Lung (tissue), 12 donors: ENCODE measurements around the gene HSF5. TPM values are rescaled to one million over a fixed set of nuclear protein-coding genes. Genes with fewer than 3 reads are reported as not detected.

Source experiments
- ATAC-seq: fragments of 200-7000 bp; cut with Tn5 transposase; one replicate; pipeline ENCODE4 v1.9.1; 2020; ENCODE audit warnings: moderate number of reproducible peaks; ENCODE audit not compliant: insufficient read depth, low FRiP score
- DNase-seq, 3 donors: peaks; one replicate each; pipeline ENCODE4 v3.0.0-alpha.2; 2013 to 2017
- H3K27ac ChIP-seq, 2 donors: one replicate each; pipeline ENCODE4 v1.5.1; 2013; ENCODE audit warnings: mild to moderate bottlenecking in 2 of 2, moderate library complexity in 2 of 2, control low read depth in 1 of 2, inconsistent platforms in 1 of 2, low read depth in 1 of 2, low read length in 1 of 2
- H3K27me3 ChIP-seq, 3 donors: one replicate each; pipeline ENCODE4 v1.5.1; 2013; ENCODE audit warnings: low read length in 2 of 3; ENCODE audit not compliant: control insufficient read depth in 3 of 3, insufficient read depth in 3 of 3
- H3K36me3 ChIP-seq, 4 donors: one replicate each; pipeline ENCODE4 v1.5.1; 2013; ENCODE audit warnings: low read length in 4 of 4, mild to moderate bottlenecking in 1 of 4, moderate library complexity in 1 of 4; ENCODE audit not compliant: control insufficient read depth in 4 of 4, insufficient read depth in 4 of 4
- H3K4me1 ChIP-seq, 5 donors: one replicate each; pipeline ENCODE4 v1.5.1; 2013; ENCODE audit warnings: low read length in 5 of 5, mild to moderate bottlenecking in 2 of 5, moderate library complexity in 1 of 5; ENCODE audit not compliant: control insufficient read depth in 5 of 5, insufficient read depth in 5 of 5
- H3K4me3 ChIP-seq: one replicate; pipeline ENCODE4 v1.5.1; 2013; ENCODE audit warnings: mild to moderate bottlenecking, control low read depth, moderate library complexity
- H3K9ac ChIP-seq, 2 donors: one replicate each; pipeline ENCODE4 v1.5.1; 2013; ENCODE audit warnings: low read length in 2 of 2, control low read depth in 1 of 2; ENCODE audit not compliant: insufficient read depth in 1 of 2
- H3K9me3 ChIP-seq, 4 donors: one replicate each; pipeline ENCODE4 v1.5.1; 2013; ENCODE audit warnings: low read length in 3 of 4, mild to moderate bottlenecking in 1 of 4, moderate library complexity in 1 of 4; ENCODE audit not compliant: control insufficient read depth in 4 of 4, insufficient read depth in 3 of 4
- WGBS, 2 donors: extraction: QIAGEN DNeasy Blood & Tissue Kit; methylation state at CpG; one replicate each; pipeline ENCODE4 v1.1.7; 2013; 5-methylcytosine and 5-hydroxymethylcytosine counted together
- polyA plus RNA-seq, 2 donors: library from polyadenylated mRNA; stranded (reverse); fragments of 200-250 nt; gene quantifications; one replicate each; pipeline ENCODE4 v1.2.1, GENCODE V29; 2013
- total RNA-seq, 2 donors: library from RNA; depleted of rRNA in 1 of 2; stranded (reverse); fragments of >200 nt in 1 of 2; gene quantifications; one replicate each; pipeline ENCODE4 v1.2.1, GENCODE V29; 2014 to 2021
- TF ChIP-seq, protein P1 (sequence below): IDR thresholded peaks from 2 replicates; pipeline ENCODE4 v1.5.1; 2012; ENCODE audit warnings: mild to moderate bottlenecking; ENCODE audit errors: control extremely low read depth, extremely low read depth
- donor health status: control.
- donor health status: control.
- donor health status: Bipolar disorder and iron deficiency.
- donor health status: healthy.
- donor health status: DM: yes; HTN: yes; CAD: no.

The HSF5 gene
- total and polyA plus RNA-seq, 4 donors, result 0.02 to 0.17 (median 0.08) TPM

DNA sequence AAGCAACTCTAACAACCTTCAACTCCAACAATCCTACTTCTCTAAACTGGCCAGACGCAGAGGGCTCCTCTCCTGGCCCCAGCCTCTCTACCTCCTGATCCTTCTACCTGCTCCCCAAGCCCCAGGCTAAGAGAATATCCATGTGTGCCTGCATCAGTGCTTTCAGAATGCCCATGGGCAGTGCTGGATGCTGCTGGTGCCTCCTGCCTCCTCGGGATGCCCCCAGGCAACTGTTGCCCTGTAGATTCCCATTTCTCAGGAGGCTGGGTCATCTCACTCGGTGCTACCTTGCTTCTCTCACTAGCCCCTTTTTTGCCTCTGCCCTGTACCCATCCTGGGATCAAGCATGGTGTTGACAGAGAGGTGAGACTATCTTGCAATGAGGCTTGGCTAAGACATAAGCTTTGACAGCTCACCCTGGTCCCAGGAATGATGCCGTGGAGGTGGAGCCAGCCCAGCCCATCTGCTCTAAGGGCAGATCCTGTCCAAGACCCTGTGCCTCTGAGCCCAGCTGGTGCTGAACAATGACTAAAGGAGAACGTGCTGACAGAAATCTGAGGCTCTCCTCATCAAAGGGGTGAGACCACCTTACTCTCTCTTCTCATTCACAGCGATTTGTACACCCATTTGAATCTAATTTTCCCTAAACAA, 116.8 kb downstream of the HSF5 start:
- Histone ChIP-seq H3K27ac (no peak overlapping the region), H3K27me3 (no peaks in the 10 kb centered on the region), H3K4me3 (no peak overlapping the region), H3K36me3 (peaks cover 0 to 2% (median 0%) of the 10 kb centered on the region in 4 donors), H3K4me1 (peaks cover 0 to 4% (median 0%) of the 10 kb centered on the region in 5 donors), H3K9me3 (no peaks in the 10 kb centered on the region), H3K9ac (no peak overlapping the region)
- TF ChIP-seq, protein P1, sequence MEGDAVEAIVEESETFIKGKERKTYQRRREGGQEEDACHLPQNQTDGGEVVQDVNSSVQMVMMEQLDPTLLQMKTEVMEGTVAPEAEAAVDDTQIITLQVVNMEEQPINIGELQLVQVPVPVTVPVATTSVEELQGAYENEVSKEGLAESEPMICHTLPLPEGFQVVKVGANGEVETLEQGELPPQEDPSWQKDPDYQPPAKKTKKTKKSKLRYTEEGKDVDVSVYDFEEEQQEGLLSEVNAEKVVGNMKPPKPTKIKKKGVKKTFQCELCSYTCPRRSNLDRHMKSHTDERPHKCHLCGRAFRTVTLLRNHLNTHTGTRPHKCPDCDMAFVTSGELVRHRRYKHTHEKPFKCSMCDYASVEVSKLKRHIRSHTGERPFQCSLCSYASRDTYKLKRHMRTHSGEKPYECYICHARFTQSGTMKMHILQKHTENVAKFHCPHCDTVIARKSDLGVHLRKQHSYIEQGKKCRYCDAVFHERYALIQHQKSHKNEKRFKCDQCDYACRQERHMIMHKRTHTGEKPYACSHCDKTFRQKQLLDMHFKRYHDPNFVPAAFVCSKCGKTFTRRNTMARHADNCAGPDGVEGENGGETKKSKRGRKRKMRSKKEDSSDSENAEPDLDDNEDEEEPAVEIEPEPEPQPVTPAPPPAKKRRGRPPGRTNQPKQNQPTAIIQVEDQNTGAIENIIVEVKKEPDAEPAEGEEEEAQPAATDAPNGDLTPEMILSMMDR, result no peak
- ATAC-seq, result no peak
- 83% methylated on average over 6 of the region's 6 CpGs for WGBS, 2 donors
- DNase-seq, result no peak

DNA sequence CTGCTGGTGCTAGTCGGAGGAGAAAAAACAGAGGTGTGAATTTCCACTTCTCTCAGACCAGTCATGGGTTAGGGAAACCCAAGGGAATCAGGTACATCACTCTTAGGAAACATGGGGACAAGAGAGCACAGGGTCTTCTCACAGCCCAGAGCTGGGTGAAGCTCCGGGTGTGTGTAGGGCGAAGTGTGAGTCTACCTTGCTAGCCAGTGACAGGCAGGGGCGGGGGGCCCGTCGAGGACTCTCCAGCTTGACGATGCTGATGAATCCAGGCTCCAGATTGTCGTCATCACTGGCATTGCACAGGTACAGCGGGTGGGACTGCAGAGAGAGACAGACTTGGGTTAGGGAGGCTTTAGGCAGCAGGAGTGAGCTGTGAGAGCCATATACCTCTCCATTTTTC, 117.5 kb downstream of the HSF5 start:
- Histone ChIP-seq H3K36me3 (peaks cover 0 to 2% (median 0%) of the 10 kb centered on the region in 4 donors), H3K4me1 (no peaks in the 10 kb centered on the region), H3K4me3 (no peak overlapping the region), H3K9ac (no peak overlapping the region), H3K9me3 (no peaks in the 10 kb centered on the region), H3K27ac (no peak overlapping the region), H3K27me3 (no peaks in the 10 kb centered on the region)
- 89% methylated on average over 9 of the region's 9 CpGs for WGBS, 2 donors
- no peak for DNase-seq
- ATAC-seq, result no peak
- TF ChIP-seq, protein P1, result no peak

DNA sequence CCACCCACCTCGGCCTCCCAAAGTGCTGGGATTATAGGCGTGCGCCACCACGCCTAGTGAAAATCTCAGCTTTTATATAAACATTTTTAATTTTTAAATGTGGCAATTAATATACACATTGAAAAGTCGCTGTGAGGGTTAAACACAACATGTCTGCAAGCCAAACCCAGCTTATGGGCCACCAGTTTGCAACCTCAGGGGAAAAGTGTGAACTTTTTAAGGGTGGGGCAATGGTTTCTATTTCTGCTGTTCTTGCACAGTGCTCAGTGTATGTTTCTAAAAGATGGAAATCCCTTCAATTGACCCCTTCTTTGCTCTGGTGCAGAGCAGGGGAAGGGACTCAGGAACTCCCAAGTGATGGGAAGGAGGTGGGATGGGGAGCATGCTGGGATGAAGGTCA, 117.9 kb downstream of the HSF5 start:
- Histone ChIP-seq H3K36me3 (peaks cover 0 to 2% (median 0%) of the 10 kb centered on the region in 4 donors), H3K27ac (no peak overlapping the region), H3K4me1 (no peaks in the 10 kb centered on the region), H3K9me3 (no peaks in the 10 kb centered on the region), H3K4me3 (no peak overlapping the region), H3K9ac (no peak overlapping the region), H3K27me3 (no peaks in the 10 kb centered on the region)
- WGBS, 2 donors, result 93 to 95% methylated on average over 5 of the region's 5 CpGs
- ATAC-seq (no peak), DNase-seq (no peak)
- TF ChIP-seq, protein P1, result no peak

Other genes starting within 250 kb of the HSF5 start
- under 1 TPM in 1 of 2 donors, not detected in 1; 0.15 TPM for gene LPO, start 249.8 kb downstream of the HSF5 start, total RNA-seq
- under 1 TPM in 1 of 2 donors, not detected in 1; 0.26 TPM for gene LPO, start 249.8 kb downstream of the HSF5 start, polyA plus RNA-seq
- 10 to 100 TPM in 1 of 2 donors, 1 to 10 TPM in 1; 2.5 to 62.0 TPM for gene MPO, start 207.5 kb downstream of the HSF5 start, total RNA-seq
- 10 to 100 TPM in 1 of 2 donors, under 1 TPM in 1; 0.79 to 10.8 TPM for gene MPO, start 207.5 kb downstream of the HSF5 start, polyA plus RNA-seq
- 10 to 100 TPM; 19.3 to 23.5 TPM for gene TSPOAP1, start 159.6 kb downstream of the HSF5 start, total RNA-seq
- gene TSPOAP1, start 159.6 kb downstream of the HSF5 start, polyA plus RNA-seq, result 10 to 100 TPM in 1 of 2 donors, 1 to 10 TPM in 1; 7.0 to 17.1 TPM
- gene SUPT4H1, start 136.2 kb downstream of the HSF5 start, total RNA-seq, result 10 to 100 TPM; 54.6 to 59.2 TPM
- 10 to 100 TPM; 75.5 to 97.5 TPM for gene SUPT4H1, start 136.2 kb downstream of the HSF5 start, polyA plus RNA-seq
- 10 to 100 TPM; 10.5 to 32.9 TPM for gene RNF43, start 70.9 kb downstream of the HSF5 start, total RNA-seq
- 1 to 10 TPM; 3.7 to 5.1 TPM for gene RNF43, start 70.9 kb downstream of the HSF5 start, polyA plus RNA-seq
- 10 to 100 TPM; 41.4 to 46.1 TPM for gene MTMR4, start 26.2 kb upstream of the HSF5 start, total RNA-seq
- gene MTMR4, start 26.2 kb upstream of the HSF5 start, polyA plus RNA-seq, result 10 to 100 TPM; 12.9 to 21.0 TPM
- under 1 TPM in 1 of 2 donors, not detected in 1; 0.74 TPM for gene TEX14, start 203.6 kb upstream of the HSF5 start, total RNA-seq
- gene TEX14, start 203.6 kb upstream of the HSF5 start, polyA plus RNA-seq, result 1 to 10 TPM in 1 of 2 donors, under 1 TPM in 1; 0.13 to 1.5 TPM
- gene RAD51C, start 204.2 kb upstream of the HSF5 start, total RNA-seq, result 10 to 100 TPM; 18.0 to 26.6 TPM
- gene RAD51C, start 204.2 kb upstream of the HSF5 start, polyA plus RNA-seq, result 10 to 100 TPM; 14.2 to 20.3 TPM